HG02938 (cell line): ENCODE data around the gene IGF2BP2.
A peak's percentile ranks its signal among the peaks of the same experiment; 100 is the strongest.
"Not testable (repeated sequence)": the region's sequence is repeated elsewhere in the genome, so short reads cannot be mapped to it uniquely, and the experiment has no call there.

ENCODE experiments used
- ATAC-seq: cut with Tn5 transposase; IDR thresholded peaks from one replicate; pipeline ENCODE4 v1.9.1; 2021; ENCODE audit warnings: mild to moderate bottlenecking, moderate library complexity; ENCODE audit not compliant: unreplicated experiment

The IGF2BP2 gene

DNA sequence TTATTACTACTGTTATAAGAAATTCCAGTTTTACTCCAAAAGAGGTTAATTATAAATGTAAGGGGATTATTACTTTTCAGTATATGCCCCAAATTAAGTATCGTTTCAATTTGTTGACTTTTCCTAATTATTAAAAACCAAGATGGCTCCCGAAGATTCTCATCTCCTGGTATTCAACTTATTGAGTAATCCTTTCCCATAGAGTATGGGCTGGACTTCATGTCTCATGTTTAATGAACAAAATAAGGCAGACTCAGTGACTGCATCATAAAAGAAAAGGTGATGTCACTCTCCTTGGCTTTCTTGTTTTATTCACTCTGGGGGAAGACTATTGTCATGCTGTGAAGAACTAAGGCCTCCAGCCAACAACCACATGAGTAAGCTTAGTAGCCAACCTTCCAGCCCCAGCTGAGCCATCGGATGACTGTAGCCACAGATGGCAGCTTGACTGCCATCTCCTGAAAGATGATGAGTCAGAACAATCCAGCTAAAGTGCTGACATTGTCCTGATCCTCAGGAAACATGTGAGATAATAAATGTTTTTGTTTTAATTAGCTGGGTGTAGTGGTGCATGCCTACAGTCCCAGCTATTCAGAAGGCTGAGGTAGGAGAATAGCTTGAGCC, 17.3 kb downstream of the IGF2BP2 start:
- no peak for ATAC-seq

DNA sequence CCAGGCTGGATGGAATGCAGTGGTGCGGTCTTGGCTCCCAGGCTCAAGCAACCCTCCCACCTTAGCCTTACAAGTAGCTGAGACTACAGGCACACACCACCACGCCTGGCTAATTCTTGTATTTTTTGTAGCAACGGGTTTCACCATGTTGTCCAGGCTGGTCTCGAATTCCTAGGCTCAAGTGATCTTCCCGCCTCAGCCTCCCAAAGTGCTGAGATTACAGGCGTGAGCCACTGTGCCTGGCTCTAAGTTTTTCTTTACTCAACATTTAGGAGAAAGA, 26.1 kb downstream of the IGF2BP2 start:
- not testable (repeated sequence) for ATAC-seq

DNA sequence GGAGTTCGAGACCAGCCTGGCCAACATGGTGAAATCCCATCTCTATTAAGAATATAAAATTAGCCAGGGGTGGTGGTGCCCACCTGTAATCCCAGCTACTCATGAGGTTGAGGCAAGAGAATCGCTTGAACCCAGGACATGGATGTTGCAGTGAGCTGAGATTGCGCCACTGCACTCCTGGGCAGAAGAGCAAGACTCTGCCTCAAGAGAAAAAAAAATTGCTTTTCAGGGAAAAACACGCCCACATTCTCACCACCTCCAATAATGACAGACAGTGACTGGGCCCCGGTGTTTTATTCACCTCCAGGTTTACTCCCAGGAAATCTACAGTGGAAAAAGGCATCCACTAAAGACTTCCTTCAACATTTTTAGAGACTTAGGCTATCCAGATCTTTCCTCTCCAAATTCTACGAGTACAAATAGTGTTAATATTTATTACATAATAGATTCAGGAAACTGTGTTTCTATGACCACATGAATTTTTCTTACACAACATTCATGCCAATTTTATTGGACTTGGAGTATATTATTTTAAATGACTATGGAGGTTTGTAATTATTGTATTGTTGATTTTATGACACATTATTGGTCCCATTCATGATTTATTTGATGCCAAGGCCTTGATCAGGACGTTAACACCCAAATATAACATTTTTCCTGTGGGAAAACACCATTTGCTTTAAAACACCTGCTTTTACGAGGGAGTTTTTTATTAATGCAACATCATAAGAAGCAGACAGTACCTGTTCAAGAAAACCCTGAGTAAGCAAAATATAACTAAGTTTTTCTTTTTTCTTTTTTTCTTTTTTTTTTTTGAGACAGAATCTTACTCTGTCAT, 26.6 kb downstream of the IGF2BP2 start:
- no peak for ATAC-seq

DNA sequence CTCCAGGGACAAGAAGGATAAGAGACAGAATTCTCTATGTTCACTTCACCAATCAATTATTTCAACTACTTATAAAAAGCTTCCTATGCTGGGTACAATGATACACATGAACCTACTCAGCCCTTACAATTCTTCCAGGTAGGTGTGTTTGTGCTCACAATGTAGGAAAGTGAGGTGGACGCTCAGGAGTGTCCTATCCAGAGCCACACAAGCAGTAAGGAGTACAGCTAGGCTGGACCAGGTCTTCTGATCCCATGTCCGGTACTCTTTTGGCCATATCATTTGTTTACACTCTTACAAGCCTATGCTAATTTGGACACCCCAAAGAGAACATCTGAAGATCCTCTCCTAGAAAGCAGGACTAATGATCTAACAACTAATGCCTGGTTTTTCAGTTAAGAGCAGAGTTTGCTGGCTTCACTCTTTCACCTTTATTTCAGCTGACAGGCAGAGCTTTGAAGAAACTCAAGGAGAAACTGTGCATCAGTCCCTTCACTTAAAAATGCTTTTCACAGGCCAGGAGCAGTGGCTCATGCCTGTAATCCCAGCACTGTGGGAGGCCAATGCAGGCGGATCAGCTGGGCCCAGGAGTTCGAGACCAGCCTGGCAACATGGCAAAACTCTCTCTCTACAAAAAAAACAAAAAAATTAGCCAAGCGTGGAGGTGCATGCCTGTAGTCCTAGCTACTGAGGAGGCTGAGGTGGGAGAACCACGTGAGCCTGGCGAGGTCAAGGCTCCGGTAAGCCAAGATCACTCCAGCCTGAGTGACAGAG, 27.5 kb downstream of the IGF2BP2 start:
- ATAC-seq, result no peak

DNA sequence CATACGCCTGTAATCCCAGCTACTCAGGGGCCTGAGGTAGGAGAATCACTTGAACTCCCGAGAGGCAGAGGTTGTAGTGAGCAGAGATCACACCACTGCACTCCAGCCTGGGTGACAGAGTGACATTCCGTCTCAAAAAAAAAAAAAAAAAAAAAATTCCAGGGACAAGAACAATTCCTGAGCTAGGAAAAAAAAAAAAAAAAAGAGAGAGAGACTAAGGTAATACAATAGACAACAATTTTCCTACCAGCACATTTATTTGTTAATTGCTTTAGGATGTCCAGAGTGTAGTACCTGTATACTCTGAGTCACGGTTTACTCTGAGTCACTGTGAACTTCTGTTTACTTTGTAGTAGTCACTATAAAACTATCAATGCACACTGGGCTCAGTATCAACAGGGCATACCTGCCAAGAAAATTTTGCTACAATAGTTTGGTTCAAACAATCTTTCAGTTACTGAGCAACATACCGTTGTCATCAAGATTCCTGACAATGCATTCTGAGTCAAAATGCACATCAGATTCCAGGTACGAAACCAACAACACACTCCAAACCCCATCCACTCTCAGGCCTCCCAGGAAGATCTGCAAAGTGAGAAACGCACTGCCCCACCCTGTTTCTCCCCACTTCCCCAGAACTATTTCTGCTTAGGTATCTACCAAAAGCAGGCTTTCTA, 28.3 kb downstream of the IGF2BP2 start:
- no peak for ATAC-seq

DNA sequence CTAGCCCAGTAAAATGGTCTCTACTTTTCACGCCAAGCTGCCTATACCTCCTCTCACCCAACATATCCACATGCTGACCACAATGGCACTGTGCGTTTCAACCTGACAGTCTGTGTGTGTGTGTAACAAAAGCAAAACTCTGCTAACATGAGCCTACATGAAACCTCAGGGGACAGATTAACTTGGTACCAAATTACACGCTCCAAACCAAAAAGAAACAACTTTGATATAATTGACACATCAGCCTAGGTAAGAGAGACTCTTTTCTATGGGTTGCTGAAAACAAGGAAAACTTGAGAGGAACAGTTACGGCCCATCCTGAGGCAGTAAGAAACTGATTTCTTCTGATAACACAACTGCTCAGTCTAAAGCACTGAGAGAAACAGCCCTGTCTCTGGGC, 31.5 kb downstream of the IGF2BP2 start:
- ATAC-seq, result no peak

DNA sequence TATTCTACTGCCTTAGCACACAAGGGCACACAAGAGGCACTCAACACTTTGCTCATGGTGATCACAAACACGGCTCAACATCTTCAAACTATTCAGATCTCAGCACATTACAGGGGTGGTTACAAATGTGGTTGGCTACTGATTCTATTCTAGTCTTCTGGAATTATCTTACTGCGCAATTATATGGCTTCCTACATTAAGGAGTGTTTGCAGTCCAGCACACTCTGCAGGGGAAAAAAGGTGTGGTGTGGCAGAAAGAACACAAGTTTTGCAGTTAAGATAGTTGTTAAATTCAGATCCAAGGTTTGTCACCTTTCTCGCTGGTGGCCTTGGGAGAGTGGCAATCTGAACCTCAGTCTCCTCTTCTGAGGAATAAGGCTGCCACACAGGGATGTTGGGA, 31.9 kb downstream of the IGF2BP2 start:
- ATAC-seq, result no peak

DNA sequence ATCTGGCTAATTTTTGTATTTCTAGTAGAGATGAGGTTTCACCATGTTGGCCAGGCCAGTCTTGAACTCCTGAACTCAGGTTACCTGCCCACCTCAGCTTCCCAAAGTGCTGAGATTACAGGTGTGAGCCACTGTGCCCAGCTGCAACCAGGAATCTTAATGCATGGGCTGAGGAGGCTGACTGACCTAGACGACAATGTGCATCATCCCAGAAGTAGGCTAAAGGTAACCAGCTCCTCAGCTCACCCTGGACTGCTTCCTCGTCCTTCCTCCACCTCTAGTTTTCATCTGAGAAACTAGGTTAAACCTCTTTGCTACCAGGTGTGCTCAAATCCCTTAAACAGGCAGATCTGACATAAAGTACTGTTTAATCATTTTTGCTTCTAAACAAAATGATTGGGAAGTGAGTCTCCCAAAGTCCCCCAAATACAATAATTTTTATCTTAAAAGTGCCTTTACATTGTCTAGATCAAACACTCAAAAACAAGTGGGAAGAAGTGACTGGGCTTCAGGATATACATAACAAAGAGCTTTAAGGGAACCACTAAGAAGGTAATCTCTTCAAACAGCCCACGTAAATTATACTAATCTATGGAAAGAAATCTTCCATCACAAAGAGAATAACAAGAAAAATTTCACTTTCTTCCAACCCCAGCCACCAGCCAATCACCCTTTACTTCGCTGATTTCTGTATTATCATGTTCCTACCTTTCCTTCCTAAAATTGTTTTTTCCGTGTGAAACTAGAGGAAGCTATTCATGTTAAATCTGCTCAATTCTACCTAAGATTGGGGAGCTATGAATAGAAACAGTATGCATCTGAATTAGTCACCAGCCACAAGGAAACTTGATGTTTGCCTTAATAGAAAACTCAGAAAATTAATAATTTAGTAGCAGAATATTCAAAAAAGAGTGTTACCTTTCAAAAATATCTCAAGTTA, 34.7 kb downstream of the IGF2BP2 start:
- ATAC-seq, result no peak

DNA sequence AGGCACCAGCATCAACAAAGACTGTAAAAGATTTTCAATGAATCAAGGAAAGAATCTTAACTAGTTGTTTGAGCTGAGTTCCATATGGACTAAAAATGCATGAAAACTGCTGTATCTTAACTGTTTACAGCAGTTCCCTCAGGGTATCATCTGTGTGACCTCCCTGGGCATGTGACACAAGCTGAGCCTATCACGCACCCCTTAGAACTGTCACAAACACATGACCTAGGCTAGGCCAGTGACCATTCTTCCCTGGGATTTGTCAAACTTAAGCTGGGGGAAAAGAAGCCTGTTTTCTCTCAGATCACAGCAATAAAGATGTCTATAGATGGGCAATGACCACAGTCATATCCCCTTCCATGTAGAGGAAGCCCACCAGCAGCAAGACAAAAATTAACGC, 35.7 kb downstream of the IGF2BP2 start:
- no peak for ATAC-seq

DNA sequence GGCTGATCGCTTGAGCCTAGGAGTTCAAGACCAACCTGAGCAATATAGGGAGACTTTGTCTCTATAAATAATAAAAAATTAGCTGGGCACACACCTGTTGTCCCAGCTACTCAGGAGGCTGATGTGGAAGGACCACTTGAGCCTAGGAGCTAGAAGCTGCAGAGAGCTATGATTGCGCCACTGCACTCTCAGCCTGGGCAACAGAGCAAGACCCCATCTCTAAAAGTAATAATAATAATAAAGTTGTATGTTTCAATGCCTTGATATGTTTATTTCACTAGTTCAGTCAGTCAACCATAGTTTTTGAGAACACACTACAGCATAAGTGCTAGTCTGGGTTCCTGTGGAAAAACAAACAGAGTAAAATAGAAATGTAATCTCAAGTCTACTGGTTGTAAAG, 36.5 kb downstream of the IGF2BP2 start:
- ATAC-seq, result no peak

DNA sequence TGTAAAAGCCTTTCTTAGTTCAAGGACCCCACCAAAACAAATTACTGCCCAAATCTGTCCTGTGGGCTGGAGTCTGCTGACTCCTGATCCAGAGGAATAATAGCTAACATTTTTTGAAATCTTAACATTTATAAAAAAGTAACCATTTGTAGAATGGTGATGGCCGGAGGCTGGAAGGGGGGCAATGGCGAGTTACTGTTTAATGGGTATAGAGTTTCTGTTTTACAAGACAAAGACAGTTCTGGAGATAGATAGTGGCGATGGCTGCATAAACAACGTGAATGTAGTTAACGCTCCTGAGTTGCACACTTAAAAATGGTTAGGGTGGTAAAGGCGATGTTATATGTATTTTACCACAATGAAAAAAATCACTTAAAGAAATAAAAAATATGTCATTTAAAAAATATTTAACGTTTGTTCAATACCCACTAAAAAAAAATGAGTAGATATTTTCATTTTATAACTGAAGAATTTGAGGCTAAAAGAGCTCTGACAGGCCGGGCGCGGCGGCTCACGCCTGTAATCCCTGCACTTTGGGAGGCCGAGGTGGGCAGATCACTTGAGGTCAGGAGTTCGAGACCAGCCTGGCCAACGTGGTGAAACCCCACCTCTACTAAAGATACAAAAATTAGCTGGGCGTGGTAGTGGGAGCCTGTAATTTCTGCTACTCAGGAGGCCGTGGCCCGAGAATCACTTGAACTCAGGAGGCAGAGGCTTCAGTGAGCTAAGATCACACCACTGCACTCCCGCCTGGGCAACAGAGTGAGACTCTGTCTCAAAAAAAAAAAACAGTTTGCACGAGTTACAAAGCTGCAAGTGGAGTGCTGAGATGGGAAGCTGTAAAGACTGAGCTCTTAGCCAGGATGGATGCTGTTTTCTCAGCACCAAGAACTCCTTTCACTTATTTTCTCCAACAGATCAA, 37.6 kb downstream of the IGF2BP2 start:
- no peak for ATAC-seq

DNA sequence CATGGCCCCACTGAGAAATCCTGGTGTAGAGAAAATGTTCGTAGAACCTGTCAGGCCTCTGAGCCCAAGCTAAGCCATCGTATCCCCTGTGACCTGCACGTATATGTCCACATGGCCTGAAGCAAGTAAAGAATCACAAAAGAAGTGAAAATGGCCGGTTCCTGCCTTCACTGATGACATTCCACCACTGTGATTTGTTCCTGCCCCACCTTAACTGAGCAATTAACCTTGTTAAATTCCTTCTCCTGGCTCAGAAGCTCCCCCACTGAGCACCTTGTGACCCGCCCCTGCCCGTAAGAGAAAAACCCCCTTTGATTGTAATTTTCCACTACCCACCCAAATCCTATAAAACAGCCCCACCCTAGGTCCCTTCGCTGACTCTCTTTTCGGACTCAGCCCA, 38.6 kb downstream of the IGF2BP2 start:
- not testable (repeated sequence) for ATAC-seq

DNA sequence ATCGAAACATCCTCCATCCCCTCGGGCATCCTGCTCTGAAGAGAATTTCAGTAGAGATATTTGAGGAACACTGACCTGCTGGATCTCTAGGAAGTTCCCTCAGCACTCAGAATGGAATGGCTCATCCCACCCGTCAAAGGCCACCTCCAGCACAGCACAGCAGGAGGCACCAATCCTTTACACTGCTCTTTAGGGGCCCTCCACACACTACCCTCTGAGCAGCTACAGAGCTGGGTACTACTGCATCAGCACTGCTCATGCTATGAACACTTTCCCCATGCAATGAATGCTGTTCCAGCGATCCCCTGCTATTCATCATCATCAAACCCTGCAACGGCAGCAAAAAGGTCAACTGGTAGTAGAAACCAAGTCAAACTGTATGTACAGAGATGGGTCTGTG, 40.5 kb downstream of the IGF2BP2 start:
- no peak for ATAC-seq

DNA sequence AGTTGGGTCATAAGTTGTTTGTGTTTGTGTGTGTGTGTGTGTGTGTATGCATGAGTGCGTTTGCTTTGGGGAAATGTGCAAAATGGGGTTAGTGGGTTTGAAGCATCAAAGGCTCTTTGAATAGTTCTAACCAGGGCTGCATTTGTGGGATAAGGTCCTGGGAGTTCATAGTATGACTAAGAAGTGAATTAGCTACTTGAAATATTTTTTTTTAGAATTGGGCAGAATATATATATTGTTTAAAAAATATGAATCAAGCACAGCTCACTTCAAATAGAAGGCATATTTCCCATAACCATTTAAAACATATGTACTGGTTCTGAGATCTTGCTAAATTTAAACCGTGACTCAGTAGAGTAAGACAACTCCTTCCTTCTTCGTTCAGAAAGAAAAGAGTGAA, 43.1 kb downstream of the IGF2BP2 start:
- no peak for ATAC-seq

DNA sequence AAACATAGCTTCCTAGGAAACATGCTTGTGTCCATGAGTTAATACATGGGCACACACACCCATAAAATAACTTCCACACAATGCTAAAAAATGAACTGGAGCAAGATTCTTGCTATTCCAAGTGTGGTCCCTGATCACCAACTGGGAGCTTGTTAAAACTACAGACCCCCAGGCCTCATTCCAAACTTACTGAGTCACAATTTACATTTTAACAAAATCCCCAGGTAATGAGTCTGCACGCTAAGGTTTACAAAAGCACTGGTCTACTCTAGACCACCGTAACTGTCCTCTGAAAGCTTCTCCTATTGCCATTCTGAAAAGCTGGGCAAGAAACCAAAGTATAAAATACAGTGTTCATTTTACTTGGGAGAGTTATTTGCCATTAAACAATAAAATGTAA, 45.4 kb downstream of the IGF2BP2 start:
- no peak for ATAC-seq

DNA sequence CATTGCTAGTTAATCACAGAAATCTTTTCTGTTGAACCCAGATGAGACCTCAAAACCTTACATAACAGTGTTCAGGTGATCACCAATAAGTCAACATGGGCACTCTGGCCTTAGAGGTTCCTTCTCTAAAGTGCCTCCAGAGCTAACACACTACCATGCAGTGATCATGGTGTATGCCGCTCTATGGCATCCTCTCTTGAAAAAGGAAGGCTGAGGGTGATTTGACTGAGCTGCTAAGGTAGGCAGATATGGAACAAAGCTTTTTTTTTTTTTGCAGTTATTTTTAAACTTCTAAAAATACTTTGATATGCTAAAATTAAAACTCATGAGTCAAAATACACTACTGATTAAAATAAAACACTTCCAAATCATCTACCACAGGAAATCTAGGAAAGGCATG, 46.0 kb downstream of the IGF2BP2 start:
- no peak for ATAC-seq

DNA sequence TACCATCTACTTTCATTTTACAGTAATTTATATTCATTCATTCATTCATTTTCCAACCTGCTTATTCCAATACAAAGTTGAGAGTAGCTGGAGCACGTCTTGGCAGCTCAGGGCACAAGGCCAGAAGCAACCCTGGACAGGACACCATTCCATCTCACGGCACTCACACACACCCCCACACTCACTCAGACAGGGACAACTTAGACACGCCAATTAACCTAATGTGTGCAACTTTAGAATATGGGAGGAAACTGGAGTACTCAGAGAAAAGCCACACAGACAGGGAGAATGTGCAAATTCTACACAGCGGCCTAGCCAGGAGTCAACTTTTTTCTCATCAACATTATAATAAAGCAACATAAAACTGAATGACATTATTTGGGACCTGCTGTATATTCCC, 46.7 kb downstream of the IGF2BP2 start:
- no peak for ATAC-seq

DNA sequence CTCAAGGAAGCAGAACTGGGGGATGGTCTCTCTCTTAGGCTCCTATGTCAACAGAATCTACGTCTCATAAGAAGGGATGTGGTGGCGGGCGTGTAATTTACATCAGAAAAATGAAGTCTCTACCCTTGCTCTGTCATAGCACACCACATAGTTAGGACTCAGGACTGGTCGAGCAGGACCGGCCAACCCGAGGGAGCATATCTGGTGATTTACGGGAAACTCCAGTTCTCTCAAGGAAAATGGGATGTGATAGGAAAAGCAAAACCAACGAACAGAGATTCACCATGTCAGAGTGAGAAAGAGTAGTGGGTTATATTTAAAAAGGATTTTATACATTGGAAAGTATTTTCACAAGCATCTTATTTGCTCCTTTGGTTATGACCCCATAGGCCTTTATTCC, 54.7 kb downstream of the IGF2BP2 start:
- ATAC-seq, result no peak

DNA sequence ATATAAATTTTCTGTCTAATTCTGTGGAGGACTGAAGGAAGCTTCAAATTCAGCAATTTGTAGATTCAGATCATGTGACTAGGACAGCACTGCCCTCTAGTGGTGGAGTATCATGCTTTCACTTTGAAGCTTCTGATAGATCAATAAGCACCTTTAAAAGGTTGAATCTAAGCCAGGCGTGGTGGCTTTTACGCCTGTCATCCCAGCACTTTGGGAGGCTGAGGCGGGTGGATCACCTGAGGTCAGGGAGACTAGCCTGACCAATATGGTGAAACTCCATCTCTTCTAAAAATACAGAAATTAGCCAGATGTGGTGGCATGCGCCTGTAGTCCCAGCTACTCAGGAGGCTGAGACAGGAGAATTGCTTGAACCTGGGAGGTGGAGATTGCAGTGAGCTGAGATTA, 56.3 kb downstream of the IGF2BP2 start:
- peak; percentile 49 for ATAC-seq
